Upper lobe of left lung (tissue), 4 donors: ENCODE measurements around the gene NHSL2.

Source experiments
- EP300 ChIP-seq, 4 donors: sonication (generic); formaldehyde crosslinking; IDR thresholded peaks; one replicate each; pipeline ENCODE4 v1.5.1; 2017; ENCODE audit warnings: antibody characterized with exemption in 4 of 4, control low read depth in 2 of 4
- POLR2A ChIP-seq, 4 donors: fragments of 450-650 bp; IDR thresholded peaks; one replicate each; pipeline ENCODE4 v1.5.1; 2016 to 2017; ENCODE audit warnings: antibody characterized with exemption in 4 of 4, mild to moderate bottlenecking in 2 of 4
- POLR2AphosphoS5 ChIP-seq, 2 donors: sonication (generic); formaldehyde crosslinking; IDR thresholded peaks; one replicate each; pipeline ENCODE4 v1.5.1; 2017; ENCODE audit warnings: antibody characterized with exemption in 2 of 2
- TF ChIP-seq, protein P1 (sequence below), 6 experiments: fragments of 450-650 bp in 4 of 6; fragments of 200-600 bp in 2 of 6; sonication (generic) in 2 of 6; IDR thresholded peaks; one replicate each; pipeline ENCODE4 v1.5.1; 2016 to 2019; ENCODE audit warnings: antibody characterized with exemption in 6 of 6

DNA sequence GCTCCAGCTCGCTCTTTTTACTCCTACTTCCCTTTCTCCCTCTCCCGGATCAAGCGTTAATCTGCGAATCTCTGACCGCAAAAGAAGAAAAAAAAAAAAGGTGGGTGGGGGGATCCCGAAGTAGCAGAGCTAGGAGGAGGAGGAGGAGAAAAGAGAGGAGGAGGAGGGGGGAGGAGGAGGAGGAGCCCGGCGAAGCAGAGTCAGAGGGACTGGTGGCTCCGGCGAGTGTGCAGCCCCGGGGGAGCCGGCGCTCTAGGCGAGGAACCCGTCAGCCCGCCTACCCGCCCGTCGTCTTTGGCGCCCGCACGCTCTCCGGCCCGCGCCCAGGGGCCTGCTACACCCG is at the start of gene NHSL2:
- TF ChIP-seq, protein P1, sequence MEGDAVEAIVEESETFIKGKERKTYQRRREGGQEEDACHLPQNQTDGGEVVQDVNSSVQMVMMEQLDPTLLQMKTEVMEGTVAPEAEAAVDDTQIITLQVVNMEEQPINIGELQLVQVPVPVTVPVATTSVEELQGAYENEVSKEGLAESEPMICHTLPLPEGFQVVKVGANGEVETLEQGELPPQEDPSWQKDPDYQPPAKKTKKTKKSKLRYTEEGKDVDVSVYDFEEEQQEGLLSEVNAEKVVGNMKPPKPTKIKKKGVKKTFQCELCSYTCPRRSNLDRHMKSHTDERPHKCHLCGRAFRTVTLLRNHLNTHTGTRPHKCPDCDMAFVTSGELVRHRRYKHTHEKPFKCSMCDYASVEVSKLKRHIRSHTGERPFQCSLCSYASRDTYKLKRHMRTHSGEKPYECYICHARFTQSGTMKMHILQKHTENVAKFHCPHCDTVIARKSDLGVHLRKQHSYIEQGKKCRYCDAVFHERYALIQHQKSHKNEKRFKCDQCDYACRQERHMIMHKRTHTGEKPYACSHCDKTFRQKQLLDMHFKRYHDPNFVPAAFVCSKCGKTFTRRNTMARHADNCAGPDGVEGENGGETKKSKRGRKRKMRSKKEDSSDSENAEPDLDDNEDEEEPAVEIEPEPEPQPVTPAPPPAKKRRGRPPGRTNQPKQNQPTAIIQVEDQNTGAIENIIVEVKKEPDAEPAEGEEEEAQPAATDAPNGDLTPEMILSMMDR (IDR thresholded peaks at IDR 0.05), result no peak
- TF ChIP-seq POLR2A (IDR thresholded peaks at IDR 0.05), result no peak
- TF ChIP-seq POLR2AphosphoS5 (IDR thresholded peaks at IDR 0.05), result no peak
- TF ChIP-seq EP300 (IDR thresholded peaks at IDR 0.05), result no peak
